GM10266 (cell line): ENCODE data around the gene CLCNKB.

Experiments used
- DNase-seq: peaks from one replicate; pipeline ENCODE4 v3.0.0; 2012; ENCODE audit errors: extremely low spot score
- TF ChIP-seq, protein P1 (sequence below): IDR thresholded peaks from 2 replicates; pipeline ENCODE4 v1.5.1; 2012; ENCODE audit warnings: mild to moderate bottlenecking, low read depth; ENCODE audit not compliant: control insufficient read depth, insufficient read depth; ENCODE audit errors: missing control alignments

CLCNKB gene

DNA sequence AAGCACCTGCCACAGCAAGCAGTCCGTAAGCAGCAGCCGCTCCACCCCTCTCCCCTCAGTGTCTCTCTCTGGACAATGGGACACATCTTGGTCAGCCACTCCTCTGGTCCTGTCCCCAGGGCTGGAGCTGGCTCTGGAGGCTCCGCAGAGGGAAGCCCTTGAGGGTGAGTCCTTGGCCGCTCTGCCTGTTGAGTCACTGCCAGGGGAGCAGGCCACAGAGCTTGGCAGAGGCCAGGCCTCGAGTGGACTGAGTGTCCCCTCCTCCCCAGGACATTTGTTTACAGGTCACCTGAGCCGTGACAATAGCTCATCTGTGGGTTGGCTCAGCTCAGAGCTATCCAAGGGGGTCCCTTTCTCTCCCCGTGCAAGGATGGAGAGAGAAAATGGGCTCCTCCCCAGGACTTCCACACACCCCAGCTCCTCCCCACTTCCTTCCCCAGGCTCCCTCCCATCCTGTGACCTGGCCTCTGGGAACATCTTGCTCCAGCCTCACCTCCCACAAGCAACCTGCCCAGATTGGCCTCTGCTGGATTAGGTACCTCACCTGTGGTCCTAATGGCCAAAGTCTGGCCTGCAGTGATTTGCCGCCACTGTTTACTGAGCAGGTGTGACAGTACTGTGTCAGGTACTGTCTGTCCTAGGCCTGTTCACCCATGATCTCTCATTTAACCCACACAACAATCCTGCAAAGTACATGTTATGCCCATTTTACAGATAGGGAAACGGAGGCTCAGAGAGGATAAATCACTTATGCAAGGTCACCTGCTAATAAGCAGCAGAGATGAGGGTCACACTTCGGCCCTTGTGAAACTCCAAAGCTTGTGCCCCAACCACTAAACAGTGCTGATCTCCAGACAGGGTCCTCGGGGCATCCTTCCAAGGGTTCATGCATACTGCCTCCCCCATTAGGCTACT lies 25.0 kb downstream of the CLCNKB start:
- DNase-seq: no peak
- TF ChIP-seq, protein P1, sequence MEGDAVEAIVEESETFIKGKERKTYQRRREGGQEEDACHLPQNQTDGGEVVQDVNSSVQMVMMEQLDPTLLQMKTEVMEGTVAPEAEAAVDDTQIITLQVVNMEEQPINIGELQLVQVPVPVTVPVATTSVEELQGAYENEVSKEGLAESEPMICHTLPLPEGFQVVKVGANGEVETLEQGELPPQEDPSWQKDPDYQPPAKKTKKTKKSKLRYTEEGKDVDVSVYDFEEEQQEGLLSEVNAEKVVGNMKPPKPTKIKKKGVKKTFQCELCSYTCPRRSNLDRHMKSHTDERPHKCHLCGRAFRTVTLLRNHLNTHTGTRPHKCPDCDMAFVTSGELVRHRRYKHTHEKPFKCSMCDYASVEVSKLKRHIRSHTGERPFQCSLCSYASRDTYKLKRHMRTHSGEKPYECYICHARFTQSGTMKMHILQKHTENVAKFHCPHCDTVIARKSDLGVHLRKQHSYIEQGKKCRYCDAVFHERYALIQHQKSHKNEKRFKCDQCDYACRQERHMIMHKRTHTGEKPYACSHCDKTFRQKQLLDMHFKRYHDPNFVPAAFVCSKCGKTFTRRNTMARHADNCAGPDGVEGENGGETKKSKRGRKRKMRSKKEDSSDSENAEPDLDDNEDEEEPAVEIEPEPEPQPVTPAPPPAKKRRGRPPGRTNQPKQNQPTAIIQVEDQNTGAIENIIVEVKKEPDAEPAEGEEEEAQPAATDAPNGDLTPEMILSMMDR: no peak

DNA sequence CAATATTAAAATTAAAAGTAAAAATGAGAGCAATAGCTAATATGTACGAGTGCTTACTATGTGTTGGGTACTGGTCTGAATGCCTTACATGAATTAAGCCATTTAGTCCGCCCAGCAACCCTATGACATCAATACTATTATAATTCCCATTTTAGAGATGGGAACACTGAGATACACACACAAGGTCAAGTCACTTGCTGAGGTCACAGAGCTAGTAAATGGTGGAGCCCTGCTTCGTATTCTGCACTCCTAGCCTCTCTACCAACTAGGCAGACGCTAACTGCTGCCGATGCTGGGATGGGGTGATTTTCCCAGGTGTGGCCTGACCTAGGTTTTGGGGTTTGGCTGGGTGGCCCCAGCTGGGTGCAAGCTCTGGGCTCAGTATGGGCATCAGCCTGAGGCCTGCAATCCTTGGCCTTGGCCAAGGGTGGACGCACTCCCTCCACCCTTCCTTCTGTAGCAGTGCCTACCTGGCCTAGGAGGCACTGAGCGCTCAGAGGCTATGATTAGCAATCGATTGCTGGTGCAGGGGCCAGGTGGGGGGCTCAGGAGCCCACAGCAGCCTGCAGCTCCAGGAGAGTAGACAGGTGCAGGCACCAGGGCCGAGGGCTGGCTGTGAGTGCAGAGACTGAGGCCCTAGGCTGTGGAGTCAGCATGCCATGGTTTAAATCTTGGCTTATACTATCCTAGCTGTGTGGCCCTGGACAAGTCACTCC lies 27.2 kb downstream of the CLCNKB start:
- DNase-seq: no peak
- TF ChIP-seq, protein P1: no peak

DNA sequence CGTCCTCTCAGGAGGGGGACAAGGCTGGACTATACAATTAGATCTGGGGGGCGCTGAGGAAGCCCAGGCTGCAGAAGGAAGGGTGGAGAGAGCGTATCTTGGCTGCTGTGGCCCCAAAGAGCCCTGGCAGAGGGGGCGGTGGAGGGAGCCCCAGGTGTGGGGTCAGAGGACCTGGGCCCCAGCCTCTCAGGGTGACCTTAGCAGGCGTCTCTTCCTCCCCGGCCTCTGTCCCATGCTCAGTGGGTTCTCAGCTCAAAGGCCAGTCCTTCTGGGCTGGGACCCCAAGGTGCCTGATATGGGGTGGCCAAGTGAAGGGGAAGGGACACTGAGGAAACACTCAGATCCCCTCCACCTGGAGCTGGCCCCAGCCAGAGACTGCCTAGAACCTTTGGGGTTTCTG lies 28.0 kb downstream of the CLCNKB start:
- no peak for DNase-seq
- TF ChIP-seq, protein P1: no peak

DNA sequence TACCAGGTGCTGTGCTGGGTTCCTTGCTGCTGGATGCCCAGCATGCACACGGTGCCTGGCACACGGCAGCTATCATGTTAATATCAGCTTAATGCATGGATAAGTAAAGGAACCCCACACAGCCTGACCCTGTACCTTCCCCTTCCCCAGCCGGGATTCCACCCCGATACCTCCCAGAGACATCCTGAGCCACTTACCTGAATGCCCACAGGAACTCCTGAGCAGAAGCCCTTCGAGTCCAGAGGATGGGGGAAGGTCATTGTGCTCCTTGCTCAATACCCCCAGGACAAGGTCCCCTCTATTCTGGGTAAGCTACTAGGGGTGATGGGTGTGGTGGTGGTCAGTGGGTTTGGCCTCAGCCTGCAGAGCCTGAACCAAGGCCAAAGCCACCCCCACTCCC lies 28.5 kb downstream of the CLCNKB start:
- no peak for DNase-seq
- TF ChIP-seq, protein P1: no peak

DNA sequence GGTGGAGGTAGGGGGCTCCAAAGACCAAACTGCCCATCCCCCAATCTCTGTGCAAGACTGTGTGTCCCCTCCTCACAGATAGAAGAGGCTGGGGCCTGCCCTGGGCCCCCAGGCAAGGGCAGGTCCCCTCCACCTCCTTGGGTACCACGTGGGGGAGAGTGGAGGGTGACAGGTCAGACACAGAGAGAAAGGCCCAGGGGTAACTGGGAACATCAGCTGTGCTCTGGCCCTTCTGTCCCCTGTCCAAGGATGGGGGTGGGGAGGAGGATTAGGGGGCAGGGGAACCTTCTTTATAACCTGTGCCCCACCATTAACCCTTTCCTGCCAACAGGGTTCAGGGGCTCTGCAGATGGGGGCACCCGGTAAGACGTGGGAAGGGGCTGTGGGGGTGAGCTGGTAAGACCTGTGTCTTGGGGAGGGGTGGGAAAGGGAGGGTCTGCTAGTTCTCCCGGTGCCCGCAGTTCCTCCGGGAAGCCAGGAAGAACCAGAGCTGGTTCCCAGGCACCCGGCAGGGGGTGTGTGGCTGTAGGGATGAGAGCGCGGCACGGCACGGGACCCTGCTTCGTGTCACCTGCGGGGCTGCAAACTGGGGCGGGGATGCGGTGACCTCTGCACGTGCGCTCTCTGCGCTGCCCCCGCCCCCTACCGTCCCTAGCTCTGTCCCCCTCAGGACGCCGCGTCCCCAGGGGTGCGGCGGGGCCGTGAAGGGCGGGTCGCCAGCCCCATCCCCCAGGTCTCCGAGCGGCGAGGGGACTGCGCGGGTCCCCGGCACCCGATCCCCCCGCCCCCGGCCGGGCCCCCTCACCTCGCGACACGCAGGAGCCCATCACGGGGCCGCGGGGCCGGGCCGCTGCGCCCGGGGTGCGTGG lies 29.3 kb downstream of the CLCNKB start:
- DNase-seq: no peak
- TF ChIP-seq, protein P1: no peak

DNA sequence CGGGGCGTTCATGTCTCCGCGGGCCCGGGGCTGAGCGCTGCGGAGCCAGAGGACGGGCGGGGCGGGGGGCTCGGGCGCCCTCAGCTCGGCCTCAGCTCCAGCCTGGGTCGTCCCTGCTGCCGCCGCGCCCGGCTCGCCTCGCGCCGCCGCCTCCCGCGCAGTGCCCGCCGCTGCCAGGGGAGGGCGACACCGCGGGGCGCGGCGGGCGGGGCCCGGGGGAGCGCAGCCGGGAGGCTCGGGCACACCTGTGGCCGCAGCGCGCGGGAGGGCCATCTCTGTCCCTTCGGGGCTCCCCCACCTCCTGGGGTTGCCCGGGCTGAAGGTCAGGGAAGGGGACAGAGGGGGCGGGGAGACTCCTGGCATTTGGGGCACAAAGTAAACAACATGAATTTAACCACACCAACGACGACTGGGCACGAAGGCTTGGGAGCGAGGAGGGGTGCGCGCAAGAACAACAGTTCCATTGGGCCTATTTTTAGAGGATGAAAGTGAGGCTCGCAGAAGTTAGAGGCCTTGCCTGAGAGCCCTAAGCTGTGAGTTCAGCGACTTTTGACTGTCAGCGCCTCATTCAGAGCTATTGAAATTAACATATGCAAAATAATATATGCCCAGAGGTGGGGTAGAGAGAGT lies 30.0 kb downstream of the CLCNKB start, which contains the start of gene FAM131C:
Gene FAM131C, minus strand, starts transcription at position 162 of the 630 bp plus-strand sequence. CDS start 209 bp downstream, outside the sequence.
- DNase-seq: peak; percentile 80
- TF ChIP-seq, protein P1: peak; percentile 71
